ENCODE data around the gene MAP4K5. TPM values are rescaled to one million over a fixed set of nuclear protein-coding genes. Genes with fewer than 3 reads are reported as not detected.

The MAP4K5 gene
- total RNA-seq, 2 experiments from 2014 or later, result 40.1 to 46.1 TPM

DNA sequence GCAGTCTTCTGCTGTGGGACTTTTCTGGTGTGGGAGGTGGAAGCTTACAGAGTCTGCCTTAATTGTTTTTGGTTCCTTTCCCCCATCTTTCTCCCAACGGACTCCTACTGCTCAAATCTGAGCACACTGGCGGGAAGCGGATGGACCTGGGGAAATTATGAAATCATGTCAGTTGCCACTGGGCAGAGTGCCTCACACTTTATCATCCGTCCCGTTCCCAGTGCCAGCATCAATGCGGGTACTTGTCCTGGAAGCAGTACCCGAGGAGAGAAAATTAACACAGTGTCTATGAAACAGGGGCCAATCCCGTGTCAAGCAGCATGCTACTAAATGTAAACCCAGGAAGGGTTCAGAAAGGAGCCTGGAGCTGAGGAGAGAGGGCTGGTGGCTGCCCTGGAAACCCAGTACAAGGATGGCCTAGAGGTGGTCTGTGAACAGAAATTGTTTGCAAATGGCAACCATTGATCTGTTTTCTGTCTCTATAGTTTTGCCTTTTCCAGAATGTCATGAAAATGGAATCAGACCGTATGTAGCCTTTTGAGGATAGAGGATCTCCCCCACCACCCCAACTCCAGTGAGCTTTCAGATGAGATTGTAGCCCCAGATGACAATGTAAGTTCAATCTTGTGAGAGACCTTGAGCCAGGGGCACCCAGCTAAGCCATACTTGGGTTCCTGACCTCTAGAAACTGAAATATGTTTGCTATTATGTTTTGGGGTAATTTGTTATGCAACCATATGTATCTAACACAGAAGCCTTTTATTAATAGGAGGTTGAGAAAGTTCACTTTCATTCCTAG, 134.8 kb downstream of the MAP4K5 start:
- DNase-seq, result no peak
- Mint-ChIP-seq H3K27ac (peak overlapping the region; percentile 10), H3K4me1 (peaks cover 17% of the 10 kb centered on the region), H3K9me3 (no peaks in the 10 kb centered on the region), H3K27me3 (peaks cover 4% of the 10 kb centered on the region), H3K36me3 (peaks cover 2% of the 10 kb centered on the region), H3K4me3 (peak overlapping the region; percentile 83)
- POLR2A ChIA-PET, result interaction anchor here (1.2 kb wide), 1 partner anchor 34 kb away, joined by 4 read pairs; no protein-coding TSS in a partner anchor
- no peak for ATAC-seq (ENCODE audit: low read depth)

DNA sequence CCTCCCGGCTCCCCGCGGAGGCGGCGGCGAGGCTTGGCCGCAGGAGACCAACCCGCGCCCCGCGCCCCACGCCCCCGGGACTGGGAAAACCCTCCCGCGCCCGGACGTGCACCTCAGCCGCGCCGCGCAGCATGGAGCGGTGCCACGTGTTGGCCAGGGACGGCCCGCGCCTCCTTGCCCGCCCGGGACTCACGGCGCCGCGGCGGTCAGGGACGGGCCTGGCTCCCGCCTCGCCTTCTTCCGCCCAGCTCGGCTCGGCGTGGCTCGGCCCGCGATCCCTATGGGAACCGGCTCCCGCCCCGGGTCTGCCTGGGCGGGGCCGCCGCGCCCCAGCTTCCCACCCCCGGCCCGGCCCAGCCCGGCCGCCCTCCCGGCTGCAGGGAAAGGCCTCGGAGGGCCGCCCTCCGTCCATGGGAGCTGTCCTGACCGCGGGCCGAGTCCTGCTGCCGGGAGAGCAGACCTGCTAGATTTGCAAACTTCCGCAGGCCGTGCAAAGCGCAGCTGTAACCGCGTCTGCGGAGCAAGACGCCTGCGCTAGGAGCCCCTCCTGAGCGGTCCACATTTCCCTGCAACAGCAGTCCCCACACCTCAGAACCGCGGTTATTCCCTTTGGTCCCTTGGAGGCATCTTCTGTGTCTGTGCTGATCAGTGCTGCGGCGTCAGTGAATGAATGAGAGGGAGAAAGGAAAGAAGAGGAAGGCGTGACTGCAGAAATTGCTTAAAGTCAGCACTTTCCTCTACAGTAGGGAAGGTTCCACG, 135.6 kb downstream of the MAP4K5 start, which contains the start of gene CDKL1:
Gene CDKL1 (minus strand): TSS at position 251 of the 759 bp plus-strand sequence. CDS start 1,013 bp downstream, outside the sequence.
- Mint-ChIP-seq H3K27ac (peak within 1 kb of the TSS; percentile 44), H3K36me3 (peaks cover 2% of the 10 kb centered on the region), H3K27me3 (peaks cover 4% of the 10 kb centered on the region), H3K9me3 (no peaks in the 10 kb centered on the region), H3K4me1 (peaks cover 17% of the 10 kb centered on the region), H3K4me3 (peak within 1 kb of the TSS; percentile 86)
- ATAC-seq (ENCODE audit: low read depth) (peak; percentile 73), DNase-seq (peak; percentile 63)
- POLR2A ChIA-PET, result interaction anchor here (0.9 to 1.4 kb wide), 5 partner anchors 32 to 777 kb away, joined by 3 to 5 read pairs (median 3); partner anchors contain the start of gene VCPKMT

DNA sequence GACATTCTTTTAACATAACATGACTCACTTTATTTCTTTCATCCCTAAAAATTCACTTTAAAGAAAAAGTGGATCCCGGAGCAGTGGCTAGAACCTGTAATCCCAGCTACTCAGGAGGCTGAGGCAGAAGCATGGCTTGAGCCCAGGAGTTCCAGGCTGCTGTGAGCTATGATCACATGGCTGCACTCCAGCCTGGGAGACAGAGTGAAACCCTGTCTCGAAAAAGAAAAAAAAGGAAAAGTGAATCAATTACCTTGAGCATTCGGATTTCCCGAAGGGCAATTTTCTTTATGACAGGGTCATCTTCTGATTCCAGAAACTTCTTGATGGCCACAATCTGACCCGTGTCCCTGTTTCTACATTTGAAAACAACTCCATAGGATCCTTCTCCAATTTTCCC, 136.9 kb downstream of the MAP4K5 start:
- Mint-ChIP-seq H3K27me3 (peaks cover 4% of the 10 kb centered on the region), H3K27ac (no peak overlapping the region), H3K4me1 (peaks cover 17% of the 10 kb centered on the region), H3K4me3 (no peak overlapping the region), H3K36me3 (peaks cover 2% of the 10 kb centered on the region), H3K9me3 (no peaks in the 10 kb centered on the region)
- DNase-seq (no peak), ATAC-seq (ENCODE audit: low read depth) (no peak)
- POLR2A ChIA-PET, result no interaction called here

DNA sequence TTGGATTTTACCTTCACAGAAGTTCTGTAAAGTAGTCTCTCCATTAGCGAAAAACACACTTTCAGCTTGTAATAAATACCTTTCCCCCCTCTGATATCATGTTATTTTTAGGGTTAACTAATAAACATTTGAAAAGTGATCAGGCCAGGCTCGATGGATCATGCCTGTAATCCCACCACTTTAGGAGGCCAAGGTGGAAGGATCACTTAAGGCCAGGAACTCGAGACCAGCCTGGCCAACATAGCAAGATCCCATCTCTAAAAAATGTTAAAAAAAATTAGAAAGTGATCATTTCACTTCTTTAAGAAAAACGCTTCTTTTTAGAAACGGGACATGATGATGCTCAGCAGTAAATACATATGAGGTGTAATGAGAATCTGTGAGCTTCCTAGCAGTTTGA, 137.7 kb downstream of the MAP4K5 start:
- Mint-ChIP-seq H3K27me3 (peaks cover 4% of the 10 kb centered on the region), H3K4me1 (peaks cover 17% of the 10 kb centered on the region), H3K4me3 (no peak overlapping the region), H3K9me3 (no peaks in the 10 kb centered on the region), H3K36me3 (peaks cover 2% of the 10 kb centered on the region), H3K27ac (no peak overlapping the region)
- no peak for DNase-seq
- POLR2A ChIA-PET, result interaction anchor here (0.6 kb wide), 1 partner anchor 133 kb away, joined by 3 read pairs; no protein-coding TSS in a partner anchor
- ATAC-seq (ENCODE audit: low read depth), result no peak

DNA sequence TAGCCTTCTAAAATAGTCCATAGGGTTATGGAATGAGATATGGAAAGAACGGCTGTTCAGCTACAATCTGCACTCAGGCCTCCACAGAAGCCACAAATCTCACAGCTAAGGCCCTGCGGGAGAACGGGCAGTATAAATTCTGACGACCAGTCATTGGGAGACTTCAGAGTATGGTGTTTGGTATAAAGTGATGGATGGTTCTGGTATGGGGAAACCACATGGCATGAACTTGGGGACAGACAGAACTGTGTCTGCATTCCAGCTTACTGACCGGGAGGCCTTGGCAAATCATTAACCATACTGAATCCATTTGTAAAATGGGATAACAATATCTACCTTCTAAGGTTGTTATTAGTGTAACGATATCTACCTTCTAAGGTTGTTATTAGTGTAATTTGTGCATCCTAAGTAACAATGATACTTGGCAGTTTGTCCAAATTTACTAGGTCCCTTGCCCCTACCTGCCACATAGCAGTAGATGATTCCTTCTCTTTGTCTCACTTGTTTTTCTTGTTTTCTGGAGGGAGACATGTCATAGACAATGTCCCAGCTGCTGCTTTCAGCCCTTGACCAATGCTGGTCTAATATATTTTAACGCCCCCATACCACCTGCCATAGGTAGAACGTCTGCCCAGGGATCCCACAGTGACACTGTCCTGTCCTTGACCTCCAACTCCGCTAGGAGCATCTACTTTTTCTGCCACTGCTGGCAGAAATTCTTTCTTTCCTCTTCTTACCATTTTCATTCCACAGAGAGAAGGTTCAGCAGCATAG, 142.5 kb downstream of the MAP4K5 start:
- no peaks in the 10 kb centered on the region for H3K9me3 Mint-ChIP-seq
- POLR2A ChIA-PET, result no interaction called here
- peaks cover 2% of the 10 kb centered on the region for H3K27me3 Mint-ChIP-seq
- ATAC-seq (ENCODE audit: low read depth) (no peak), DNase-seq (no peak)
- H3K4me1 Mint-ChIP-seq, result no peaks in the 10 kb centered on the region
- no peaks in the 10 kb centered on the region for H3K36me3 Mint-ChIP-seq
- no peak overlapping the region for H3K4me3 Mint-ChIP-seq
- H3K27ac Mint-ChIP-seq, result no peak overlapping the region

DNA sequence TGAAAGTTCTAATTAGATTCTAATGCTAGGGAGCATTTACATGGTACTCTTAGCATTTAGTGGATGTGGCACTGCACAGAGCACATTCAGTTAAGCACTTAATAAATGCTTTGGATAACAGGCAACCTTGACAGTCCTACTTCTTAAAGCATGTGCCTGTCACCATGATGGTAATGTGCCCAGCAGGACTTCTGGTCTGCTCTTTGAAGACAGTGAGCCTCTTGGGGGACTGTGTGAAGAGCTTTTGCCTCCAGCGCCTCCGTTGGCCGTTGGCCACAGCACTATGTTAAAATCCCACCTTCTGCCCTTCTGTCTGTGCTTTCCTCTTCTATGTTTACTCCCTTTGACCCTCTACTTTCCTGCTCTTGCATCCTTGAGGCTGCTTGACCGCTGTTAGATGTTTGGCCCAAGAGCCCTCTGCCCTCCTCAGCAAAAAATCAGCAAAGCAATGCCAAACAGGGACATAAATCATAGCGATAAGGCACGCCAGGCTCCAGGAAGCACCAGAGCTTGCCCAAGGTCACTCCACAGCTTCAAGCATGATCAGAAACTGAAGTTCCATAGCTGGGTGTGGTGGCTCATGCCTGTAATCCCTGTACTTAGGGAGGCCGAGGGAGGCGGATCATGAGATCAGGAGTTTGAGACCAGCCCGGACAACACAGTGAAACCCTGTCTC, 144.0 kb downstream of the MAP4K5 start:
- ATAC-seq (ENCODE audit: low read depth), result no peak
- no peak overlapping the region for H3K4me3 Mint-ChIP-seq
- no peaks in the 10 kb centered on the region for H3K9me3 Mint-ChIP-seq
- no peaks in the 10 kb centered on the region for H3K36me3 Mint-ChIP-seq
- POLR2A ChIA-PET, result no interaction called here
- no peak overlapping the region for H3K27ac Mint-ChIP-seq
- DNase-seq, result no peak
- no peaks in the 10 kb centered on the region for H3K4me1 Mint-ChIP-seq
- peaks cover 4% of the 10 kb centered on the region for H3K27me3 Mint-ChIP-seq

DNA sequence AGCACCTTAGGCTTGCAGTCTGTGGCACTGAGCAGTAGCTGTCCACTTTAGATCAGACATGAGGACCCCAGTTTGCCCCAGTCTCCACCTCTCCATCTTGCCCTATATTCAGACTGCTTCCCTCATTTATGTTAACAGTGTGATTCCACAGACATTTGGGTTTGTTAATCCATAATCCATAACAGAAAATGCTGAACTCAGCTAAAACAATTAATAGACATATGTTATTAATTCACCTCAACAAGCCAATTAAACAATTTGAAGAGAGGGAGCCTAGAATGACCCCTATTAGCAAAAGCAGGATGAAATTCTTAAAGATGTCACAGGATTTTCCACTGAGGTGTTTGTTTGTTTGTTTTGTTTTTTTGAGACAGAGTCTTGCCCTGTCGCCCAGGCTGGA, 144.8 kb downstream of the MAP4K5 start:
- Mint-ChIP-seq H3K27ac (no peak overlapping the region), H3K4me3 (no peak overlapping the region), H3K4me1 (no peaks in the 10 kb centered on the region), H3K36me3 (no peaks in the 10 kb centered on the region), H3K27me3 (peaks cover 4% of the 10 kb centered on the region), H3K9me3 (no peaks in the 10 kb centered on the region)
- POLR2A ChIA-PET, result no interaction called here
- ATAC-seq (ENCODE audit: low read depth) (no peak), DNase-seq (no peak)

DNA sequence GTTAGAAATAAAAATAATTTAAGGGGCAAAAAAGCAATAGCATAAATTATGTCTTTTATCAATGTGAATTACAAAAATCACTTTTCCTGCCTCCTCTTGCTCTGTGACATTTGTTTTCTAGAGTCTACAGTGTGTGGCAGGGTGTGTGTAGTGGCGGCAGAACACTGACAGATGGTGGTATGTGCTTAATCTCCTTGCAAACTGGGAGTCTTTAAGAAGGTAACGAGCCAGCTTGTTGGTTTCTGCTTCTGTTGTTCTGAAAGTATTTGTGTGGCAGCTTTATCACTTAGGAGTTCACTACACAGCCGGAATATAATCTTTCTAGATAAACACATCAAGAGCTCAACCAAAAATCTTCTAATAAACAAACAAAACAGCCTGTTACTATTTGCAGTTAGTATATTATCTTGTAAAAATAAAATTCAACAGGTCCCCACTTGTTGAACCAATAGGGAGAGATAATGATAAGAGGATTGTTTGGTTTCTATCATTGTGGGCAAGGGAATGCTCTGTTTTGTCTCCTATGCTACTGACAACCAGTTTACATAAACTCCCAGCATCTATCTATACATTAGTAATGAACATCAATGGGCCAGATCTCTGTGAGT, 148.6 kb downstream of the MAP4K5 start:
- Mint-ChIP-seq H3K36me3 (no peaks in the 10 kb centered on the region), H3K4me3 (no peak overlapping the region), H3K27me3 (peaks cover 4% of the 10 kb centered on the region), H3K27ac (no peak overlapping the region), H3K4me1 (no peaks in the 10 kb centered on the region), H3K9me3 (no peaks in the 10 kb centered on the region)
- ATAC-seq (ENCODE audit: low read depth) (no peak), DNase-seq (no peak)
- POLR2A ChIA-PET, result interaction anchor here (0.7 kb wide), 1 partner anchor 10 kb away, joined by 4 read pairs; no protein-coding TSS in a partner anchor

DNA sequence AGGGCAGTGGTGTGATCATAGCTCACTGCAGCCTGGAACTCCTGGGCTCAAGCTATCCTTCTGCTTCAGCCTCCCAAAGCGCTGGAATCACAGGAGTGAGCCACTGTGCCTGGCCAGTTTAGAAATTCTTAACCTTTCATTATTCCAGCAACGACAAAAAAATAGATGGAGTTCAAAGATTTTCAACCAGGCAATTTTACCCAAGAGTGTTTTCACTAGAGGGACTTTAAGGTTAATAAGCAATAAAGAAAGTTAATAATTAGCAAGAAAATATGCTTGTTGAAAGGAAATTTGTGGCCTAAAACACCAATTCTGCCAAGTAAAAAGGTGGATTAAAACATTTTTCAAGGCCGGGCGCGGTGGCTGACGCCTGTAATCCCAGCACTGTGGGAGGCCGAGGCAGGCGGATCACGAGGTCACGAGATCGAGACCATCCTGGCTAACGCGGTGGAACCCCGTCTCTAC, 150.5 kb downstream of the MAP4K5 start:
- peaks cover 4% of the 10 kb centered on the region for H3K27me3 Mint-ChIP-seq
- DNase-seq (no peak), ATAC-seq (ENCODE audit: low read depth) (no peak)
- no peaks in the 10 kb centered on the region for H3K4me1 Mint-ChIP-seq
- H3K36me3 Mint-ChIP-seq, result no peaks in the 10 kb centered on the region
- POLR2A ChIA-PET, result no interaction called here
- no peak overlapping the region for H3K4me3 Mint-ChIP-seq
- no peaks in the 10 kb centered on the region for H3K9me3 Mint-ChIP-seq
- H3K27ac Mint-ChIP-seq, result no peak overlapping the region

DNA sequence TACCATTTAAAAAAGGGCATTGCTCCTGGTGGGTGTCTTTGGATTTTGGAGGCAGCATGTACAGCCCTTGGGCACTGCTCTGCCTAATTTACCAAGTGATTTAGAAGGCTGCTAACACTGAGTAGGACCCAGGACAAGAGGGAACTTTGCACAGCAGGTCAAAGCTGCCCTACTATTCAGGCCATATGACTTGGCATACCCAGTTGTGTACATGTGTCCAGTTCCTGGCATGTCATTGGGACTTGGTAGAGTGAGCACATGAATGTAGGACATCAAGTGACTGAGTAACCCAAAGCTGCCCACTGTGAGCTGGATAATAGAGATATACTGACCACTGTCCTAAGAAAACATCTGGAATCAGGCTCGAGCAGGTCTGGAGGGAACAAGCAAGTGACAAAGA, 151.4 kb downstream of the MAP4K5 start:
- Mint-ChIP-seq H3K4me1 (no peaks in the 10 kb centered on the region), H3K36me3 (no peaks in the 10 kb centered on the region), H3K27ac (no peak overlapping the region), H3K9me3 (no peaks in the 10 kb centered on the region), H3K4me3 (no peak overlapping the region), H3K27me3 (peaks cover 2% of the 10 kb centered on the region)
- DNase-seq (no peak), ATAC-seq (ENCODE audit: low read depth) (no peak)
- POLR2A ChIA-PET, result no interaction called here

DNA sequence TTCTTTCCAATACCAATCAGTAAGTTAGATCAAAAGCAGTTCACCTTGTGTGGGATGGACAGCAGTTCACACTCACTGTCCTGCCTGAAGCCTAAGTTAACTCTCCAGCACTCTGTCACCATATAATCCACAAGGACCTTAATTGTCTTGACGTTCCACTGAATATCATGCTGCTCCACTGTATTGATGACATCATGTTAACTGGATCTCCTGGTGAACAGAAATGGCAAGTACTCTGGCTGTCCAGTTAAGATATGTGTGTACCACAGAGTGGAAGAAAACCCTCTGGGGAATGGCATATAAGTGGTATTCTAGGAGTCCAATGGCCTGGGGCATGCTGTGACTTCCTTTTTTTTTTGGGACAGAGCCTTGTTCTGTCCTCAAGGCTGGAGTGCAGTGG, 151.9 kb downstream of the MAP4K5 start:
- POLR2A ChIA-PET, result no interaction called here
- no peaks in the 10 kb centered on the region for H3K4me1 Mint-ChIP-seq
- no peaks in the 10 kb centered on the region for H3K9me3 Mint-ChIP-seq
- peaks cover 2% of the 10 kb centered on the region for H3K27me3 Mint-ChIP-seq
- DNase-seq (no peak), ATAC-seq (ENCODE audit: low read depth) (no peak)
- no peaks in the 10 kb centered on the region for H3K36me3 Mint-ChIP-seq
- H3K27ac Mint-ChIP-seq, result no peak overlapping the region
- no peak overlapping the region for H3K4me3 Mint-ChIP-seq

DNA sequence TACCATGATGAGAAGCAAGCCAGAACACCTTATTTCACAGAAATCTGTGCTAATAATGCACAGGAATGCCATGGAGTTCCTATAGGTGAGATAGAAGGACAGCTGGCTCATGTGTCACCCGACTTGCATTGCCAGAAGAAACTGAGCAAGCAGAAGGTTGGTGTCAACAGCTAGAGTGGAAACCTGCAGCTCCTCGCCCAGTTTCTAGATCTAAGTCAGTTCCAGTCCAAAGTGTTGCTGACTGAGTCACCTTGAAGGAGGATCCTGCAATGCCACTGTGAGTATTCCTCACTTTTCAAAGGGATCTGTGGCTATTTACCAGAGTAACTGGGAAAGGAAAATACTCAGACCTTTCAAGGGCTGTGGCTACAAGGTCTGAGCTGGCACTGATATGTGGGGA, 152.8 kb downstream of the MAP4K5 start:
- no peak for ATAC-seq (ENCODE audit: low read depth)

More for the DNA sequence above, 152.8 kb downstream of the MAP4K5 start:
- Mint-ChIP-seq H3K27ac (no peak overlapping the region), H3K9me3 (no peaks in the 10 kb centered on the region), H3K4me3 (no peak overlapping the region), H3K27me3 (peaks cover 2% of the 10 kb centered on the region), H3K4me1 (no peaks in the 10 kb centered on the region), H3K36me3 (peaks cover 2% of the 10 kb centered on the region)
- POLR2A ChIA-PET, result no interaction called here
- no peak for DNase-seq

Data from activated naive CD8-positive, alpha-beta T cell treated with anti-CD3 and anti-CD28 coated beads, Interleukin-2, amount 10 ng/mL, durations not matched to agents 7 days and 5 days (primary cell).